ACHN (cell line): ENCODE measurements around the gene SLC29A1.

ENCODE experiments used
- DNase-seq: peaks from one replicate; pipeline ENCODE4 v3.0.0-alpha.2; 2015
- in situ Hi-C: cut with HindIII; loops from 2 replicates; pipeline ENCODE4 v1.10.0; 2017; ENCODE audit warnings: low sequenced_read_pairs, low pct_ligation_motif_present, low pct_unique_long_range_greater_than_20kb

The SLC29A1 gene

DNA sequence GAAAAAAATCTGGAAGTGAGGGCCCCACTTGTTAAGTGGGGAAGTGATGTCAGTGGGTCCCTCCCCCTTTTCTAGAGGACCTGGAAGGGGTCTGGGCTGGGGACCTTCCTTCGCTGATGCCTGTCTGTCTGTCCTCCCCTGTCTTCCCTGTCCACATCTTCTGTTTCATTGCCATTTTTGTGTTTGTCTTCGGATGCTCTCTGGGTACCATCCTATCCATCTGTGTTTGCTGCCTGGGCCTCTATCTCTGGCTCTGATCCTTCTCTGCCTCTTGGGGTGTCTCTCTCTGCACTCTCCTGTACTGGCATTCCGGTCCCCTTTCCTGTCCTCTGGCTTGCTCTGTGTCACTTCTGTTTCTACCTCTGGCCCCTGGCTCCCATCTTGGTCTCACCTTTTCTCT, 49.1 kb downstream of the SLC29A1 start:
- in situ Hi-C loops, result no loop called here
- DNase-seq, result no peak

DNA sequence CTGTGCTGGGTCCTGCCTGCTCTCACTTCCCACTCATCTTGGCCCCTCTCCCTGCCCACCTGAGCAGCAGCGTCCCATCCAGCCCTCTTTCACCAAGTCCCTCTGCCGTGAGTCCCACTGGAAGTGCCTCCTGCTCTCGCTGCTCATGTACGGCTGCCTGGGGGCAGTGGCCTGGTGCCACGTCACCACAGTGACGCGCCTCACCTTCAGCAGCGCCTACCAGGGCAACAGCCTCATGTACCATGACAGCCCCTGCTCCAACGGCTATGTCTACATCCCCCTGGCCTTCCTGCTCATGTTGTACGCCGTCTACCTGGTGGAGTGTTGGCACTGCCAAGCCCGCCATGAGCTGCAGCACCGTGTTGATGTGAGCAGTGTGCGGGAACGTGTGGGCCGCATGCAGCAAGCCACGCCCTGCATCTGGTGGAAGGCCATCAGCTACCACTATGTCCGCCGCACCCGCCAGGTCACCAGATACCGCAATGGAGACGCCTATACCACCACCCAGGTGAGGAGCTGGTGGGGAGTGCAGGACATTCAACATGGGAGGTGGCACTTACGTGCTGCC, 49.7 kb downstream of the SLC29A1 start:
- DNase-seq, result no peak
- in situ Hi-C loops, result no loop called here

DNA sequence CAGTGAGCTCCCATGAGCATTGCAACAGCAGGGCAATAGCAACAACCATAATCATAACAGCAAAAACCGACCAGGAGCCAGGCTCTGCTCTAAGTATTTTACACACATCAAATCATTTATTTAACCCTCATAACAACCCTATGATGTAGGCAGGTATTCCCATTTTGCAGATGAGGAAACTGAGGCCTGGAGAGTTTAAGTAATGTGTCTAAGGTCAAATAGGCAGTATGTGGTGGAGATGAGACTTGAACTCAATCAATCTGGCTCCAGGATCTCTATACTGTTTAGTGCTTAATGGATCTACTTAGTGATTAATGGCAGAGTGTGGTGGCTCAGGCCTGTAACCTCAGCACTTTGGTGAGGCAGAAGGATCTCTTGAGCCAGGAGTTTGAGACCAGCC, 50.2 kb downstream of the SLC29A1 start:
- DNase-seq, result no peak
- in situ Hi-C loops, result no loop called here

DNA sequence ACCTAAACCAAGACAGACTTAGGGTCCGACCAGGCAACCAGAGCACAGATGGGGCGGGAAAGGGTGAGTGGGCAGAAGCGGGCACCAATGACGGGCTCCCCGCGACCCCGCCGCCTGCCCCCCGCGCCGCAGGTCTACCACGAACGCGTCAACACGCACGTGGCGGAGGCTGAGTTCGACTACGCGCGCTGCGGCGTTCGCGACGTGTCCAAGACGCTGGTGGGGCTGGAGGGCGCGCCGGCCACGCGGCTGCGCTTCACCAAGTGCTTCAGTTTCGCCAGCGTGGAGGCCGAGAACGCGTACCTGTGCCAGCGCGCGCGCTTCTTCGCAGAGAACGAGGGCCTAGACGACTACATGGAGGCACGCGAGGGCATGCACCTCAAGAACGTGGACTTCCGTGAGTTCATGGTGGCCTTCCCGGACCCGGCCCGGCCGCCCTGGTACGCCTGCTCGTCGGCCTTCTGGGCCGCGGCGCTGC, 51.9 kb downstream of the SLC29A1 start:
- in situ Hi-C loops, result no loop called here
- no peak for DNase-seq

DNA sequence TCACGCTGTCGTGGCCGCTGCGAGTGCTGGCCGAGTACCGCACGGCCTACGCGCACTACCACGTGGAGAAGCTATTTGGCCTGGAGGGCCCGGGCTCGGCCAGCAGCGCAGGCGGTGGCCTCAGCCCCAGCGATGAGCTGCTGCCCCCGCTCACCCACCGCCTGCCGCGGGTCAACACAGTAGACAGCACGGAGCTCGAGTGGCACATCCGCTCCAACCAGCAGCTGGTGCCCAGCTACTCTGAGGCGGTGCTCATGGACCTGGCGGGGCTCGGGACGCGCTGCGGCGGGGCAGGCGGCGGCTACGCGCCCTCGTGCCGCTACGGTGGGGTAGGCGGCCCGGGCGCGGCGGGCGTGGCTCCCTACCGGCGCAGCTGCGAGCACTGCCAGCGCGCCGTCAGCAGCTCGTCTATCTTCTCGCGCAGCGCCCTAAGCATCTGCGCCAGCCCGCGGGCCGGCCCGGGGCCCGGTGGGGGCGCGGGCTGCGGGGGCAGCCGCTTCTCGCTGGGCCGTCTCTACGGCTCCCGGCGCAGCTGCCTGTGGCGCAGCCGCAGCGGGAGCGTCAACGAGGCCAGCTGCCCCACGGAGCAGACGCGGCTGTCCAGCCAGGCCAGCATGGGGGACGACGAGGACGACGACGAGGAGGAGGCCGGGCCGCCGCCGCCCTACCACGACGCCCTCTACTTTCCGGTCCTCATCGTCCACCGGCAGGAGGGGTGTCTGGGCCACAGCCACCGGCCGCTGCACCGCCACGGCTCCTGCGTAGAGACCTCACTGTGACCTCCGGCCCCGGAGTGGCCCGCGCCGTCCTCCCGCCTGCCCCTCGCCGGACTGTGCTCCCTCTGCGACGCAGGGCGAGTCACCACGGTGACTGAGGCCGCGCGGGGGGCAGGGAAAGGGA, 52.6 kb downstream of the SLC29A1 start:
- in situ Hi-C loops, result no loop called here
- no peak for DNase-seq

DNA sequence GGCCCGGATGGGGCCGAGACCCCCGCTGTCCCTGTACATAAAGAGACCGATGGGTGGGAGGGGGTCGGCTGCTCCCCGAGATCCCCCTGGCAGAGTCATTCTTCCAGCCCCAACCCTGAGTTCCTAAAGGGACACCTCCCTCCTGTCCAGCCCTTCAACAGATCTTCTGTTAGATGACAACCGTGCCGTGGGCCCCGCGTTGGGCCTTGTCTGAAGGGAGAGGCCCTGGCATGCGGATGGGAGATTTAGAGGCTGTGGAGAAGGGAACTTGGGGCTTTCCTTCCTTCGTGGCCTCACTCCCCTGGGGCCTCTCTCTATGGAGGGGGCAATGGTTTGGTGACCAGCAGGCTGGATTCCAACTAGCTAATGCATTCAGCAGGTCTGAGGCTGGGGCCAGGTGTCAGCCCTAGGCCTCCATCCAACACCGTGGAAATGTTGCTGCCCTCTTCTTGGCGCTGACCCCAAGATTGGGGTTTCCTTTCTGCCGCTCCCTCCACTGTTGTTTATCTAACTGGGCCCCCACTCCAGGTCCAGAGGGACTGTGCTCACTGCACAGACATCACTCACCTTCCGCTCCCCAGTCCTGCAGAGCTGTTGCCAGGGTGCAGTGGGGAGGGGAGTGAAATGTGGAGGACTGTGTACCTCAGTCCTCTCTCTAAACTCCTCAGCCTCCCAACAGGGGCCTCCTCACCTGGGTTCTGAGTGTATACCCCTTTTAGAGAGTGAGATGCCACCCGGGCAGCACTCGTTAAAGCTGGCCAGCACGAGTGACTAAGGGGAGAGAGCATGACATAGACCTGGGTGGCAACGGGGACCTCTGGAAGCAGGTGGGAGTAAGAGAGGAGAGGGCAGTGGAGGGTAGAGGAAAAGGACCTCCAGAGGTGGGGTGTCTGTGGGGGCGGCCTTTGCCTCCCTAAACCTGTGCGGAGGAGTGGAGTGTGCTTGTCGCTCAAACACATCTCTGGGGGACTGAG, 53.6 kb downstream of the SLC29A1 start:
- in situ Hi-C loops, result no loop called here
- no peak for DNase-seq

DNA sequence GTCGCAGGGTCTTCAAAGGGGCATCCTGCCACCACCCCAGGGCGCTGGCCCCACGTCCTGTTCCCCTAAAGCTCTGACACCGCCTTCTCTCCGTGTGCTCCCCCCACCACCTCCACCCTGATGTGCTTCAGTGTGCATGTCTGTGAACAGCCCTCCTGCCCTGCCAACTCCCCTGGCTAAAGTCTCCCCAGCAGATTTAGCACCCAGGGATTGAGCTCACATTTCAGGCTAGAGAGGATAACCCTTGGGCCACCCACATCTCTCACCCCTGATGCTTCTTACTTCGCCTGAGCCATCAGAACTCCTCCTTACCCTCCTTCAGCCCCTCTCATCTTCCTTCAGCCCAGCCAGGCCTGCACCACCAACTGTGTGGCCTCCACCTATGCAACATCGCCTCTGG, 54.4 kb downstream of the SLC29A1 start:
- in situ Hi-C loops, result no loop called here
- DNase-seq, result no peak

DNA sequence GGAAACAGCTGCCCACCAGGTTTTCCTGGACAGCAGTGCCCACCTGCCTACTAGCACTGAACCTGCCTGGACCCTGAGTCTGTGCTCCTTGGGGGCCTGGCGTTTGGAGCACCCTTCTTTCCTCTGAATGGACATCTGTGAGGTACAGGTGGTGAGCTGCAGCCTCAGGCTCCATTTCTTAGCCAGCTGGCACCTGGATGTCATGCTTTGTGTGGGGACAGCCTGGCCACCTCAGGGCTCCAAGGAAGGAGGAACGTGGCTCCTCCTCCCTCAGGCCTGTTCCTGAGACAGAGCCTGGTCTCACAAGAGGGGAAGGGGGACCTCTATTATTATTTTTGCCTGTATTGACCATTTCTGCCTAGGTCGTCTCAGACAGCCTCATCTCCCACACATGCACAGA, 54.9 kb downstream of the SLC29A1 start:
- in situ Hi-C loops, result no loop called here
- no peak for DNase-seq

DNA sequence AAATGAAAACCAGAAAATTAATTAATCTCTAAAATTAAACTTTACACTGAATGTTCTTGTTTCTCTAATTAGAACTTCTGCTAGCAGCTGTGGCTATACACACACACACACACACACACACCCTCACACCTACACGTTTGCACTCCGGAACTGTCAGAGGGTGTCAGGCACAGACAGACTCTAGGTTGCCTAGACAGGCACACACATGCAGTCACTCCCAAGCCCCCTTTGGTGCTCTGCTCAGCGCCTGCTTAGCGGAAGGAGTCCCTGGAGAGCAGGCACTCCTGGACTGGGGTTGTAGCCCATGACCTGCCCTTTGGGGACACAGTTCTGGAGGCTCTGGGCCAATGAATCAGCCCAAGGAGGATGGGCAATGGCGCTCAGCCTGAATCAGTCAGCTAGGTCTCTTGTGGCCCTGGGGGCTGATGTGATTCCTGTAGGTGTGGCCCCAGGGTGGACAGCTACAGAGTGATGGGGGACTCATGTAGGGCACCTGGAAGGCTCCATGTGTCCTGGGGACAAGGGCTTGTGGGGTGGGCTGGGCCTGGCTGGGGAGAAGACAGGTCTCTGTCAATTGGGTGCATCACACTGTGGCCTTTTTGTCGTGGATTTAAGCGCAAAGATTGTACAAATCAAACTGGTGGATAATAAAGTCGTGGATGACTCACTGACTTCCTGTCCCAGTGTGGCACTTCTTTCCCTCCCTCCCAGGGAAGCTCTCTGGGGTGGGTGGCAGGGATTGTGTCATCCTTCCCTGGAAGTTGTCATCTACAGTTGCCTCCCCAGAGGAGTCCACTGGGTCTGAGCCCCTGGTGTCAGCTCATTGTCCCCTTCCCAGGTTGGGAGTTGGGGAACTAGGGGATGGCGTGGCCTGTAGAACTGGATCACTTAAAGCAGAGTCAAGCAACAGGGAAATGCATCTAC, 55.6 kb downstream of the SLC29A1 start:
- no peak for DNase-seq
- in situ Hi-C loops, result no loop called here
